ENCODE results near the gene PDXP.

PDXP gene

GRCh38 chr22:37633625-37634416 lies 24.7 kb upstream of the PDXP start:
- TF ChIP-seq CTCF (IDR thresholded peaks at IDR 0.05; ENCODE audit: insufficient read depth, missing control alignments): no peak
- FAIRE-seq (no peak), DNase-seq (ENCODE audit: insufficient read length, low spot score) (no peak)

GRCh38 chr22:37634417-37634924 lies 24.1 kb upstream of the PDXP start:
- FAIRE-seq: no peak
- no peak for TF ChIP-seq CTCF (IDR thresholded peaks at IDR 0.05; ENCODE audit: insufficient read depth, missing control alignments)
- DNase-seq (ENCODE audit: insufficient read length, low spot score): no peak

- no peak for TF ChIP-seq CTCF (IDR thresholded peaks at IDR 0.05; ENCODE audit: insufficient read depth, missing control alignments)
- DNase-seq (ENCODE audit: insufficient read length, low spot score) (no peak), FAIRE-seq (no peak)
Measured at GRCh38 chr22:37635157-37635556, 23.4 kb upstream of the PDXP start.

- no peak for TF ChIP-seq CTCF (IDR thresholded peaks at IDR 0.05; ENCODE audit: insufficient read depth, missing control alignments)
- FAIRE-seq: no peak
- no peak for DNase-seq (ENCODE audit: insufficient read length, low spot score)
Measured at GRCh38 chr22:37636186-37636948, 22.2 kb upstream of the PDXP start.

- FAIRE-seq (no peak), DNase-seq (ENCODE audit: insufficient read length, low spot score) (no peak)
- no peak for TF ChIP-seq CTCF (IDR thresholded peaks at IDR 0.05; ENCODE audit: insufficient read depth, missing control alignments)
Measured at GRCh38 chr22:37636949-37637273, 21.6 kb upstream of the PDXP start.

GRCh38 chr22:37638391-37639069 lies 20.0 kb upstream of the PDXP start:
- no peak for TF ChIP-seq CTCF (IDR thresholded peaks at IDR 0.05; ENCODE audit: insufficient read depth, missing control alignments)
- DNase-seq (ENCODE audit: insufficient read length, low spot score): no peak
- FAIRE-seq: no peak

Data from D721Med (cell line).